GM18868 (cell line): ENCODE results near the gene CRYGN.

Experiments used
- ATAC-seq: cut with Tn5 transposase; IDR thresholded peaks from one replicate; pipeline ENCODE4 v1.9.1; 2021; ENCODE audit warnings: mild to moderate bottlenecking, moderate library complexity; ENCODE audit not compliant: unreplicated experiment

The CRYGN gene, protein sequence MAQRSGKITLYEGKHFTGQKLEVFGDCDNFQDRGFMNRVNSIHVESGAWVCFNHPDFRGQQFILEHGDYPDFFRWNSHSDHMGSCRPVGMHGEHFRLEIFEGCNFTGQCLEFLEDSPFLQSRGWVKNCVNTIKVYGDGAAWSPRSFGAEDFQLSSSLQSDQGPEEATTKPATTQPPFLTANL

GRCh38 chr7:151439855-151440798 is at the start of gene CRYGN:
Gene CRYGN, minus strand, starts transcription at chr7:151440141. Its CDS starts 224 bp downstream, at chr7:151439917.
- ATAC-seq: no peak

- ATAC-seq: no peak
Observed at GRCh38 chr7:151489498-151489897, 49.6 kb upstream of the CRYGN start.

- no peak for ATAC-seq
Observed at GRCh38 chr7:151488096-151488495, 48.2 kb upstream of the CRYGN start.

GRCh38 chr7:151487228-151487627 is 47.3 kb upstream of the CRYGN start:
- ATAC-seq: no peak

GRCh38 chr7:151486074-151486473 is 46.1 kb upstream of the CRYGN start:
- ATAC-seq: no peak

- ATAC-seq: peak; percentile 70
Observed at GRCh38 chr7:151484971-151485707, 45.2 kb upstream of the CRYGN start.

DNA sequence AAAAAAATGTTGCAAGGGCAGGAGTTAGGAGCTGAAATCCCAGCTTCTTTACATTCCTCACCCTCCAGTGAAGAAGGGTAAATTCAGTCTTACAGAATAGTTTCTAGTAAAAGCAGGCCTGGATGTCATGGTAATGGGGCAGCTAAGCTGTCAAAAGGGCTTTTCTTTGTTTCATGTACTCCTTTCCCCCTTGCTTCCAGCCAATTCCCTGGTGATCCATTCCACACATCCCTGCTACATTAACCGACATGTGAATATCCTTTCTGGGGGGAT is 43.7 kb upstream of the CRYGN start:
- no peak for ATAC-seq

DNA sequence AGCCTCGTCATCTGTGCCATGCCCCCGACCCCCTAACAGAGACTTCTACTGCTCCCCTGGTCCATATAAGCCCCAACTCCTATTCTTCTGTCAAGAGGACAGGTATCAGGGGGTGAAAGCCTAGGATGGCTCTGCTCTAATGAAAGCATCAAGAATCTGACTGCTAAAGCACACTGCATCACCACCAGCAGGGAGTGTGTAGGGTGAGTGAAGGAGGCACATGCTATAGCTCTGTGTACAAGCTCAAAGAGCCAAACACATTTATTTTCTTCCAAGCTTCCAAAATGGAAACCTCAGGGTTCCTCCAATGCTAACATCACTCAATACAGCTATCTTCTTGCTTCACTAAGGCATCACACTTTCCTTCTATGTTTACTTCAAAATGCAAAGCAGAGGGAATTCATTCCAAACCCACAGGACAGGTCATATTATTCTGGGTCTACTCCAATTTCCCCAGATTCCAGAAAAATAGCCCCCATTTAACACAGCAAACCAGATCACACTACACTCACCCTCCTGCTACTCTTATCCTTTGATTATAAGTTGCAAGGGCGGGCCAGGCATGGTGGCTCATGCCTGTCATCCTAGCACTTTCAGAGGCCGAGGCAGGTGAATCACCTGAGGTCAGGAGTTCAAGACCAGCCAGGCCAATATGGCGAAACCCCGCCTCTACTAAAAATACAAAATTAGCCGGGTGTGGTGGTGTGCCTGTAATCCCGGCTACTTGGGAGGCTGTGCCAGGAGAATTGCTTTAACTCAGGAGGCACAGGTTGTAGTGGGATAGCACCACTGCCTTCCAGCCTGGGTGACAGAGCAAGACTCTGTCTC is 43.2 kb upstream of the CRYGN start:
- ATAC-seq: no peak

- ATAC-seq: peak; percentile 64
Observed at GRCh38 chr7:151481650-151482505, 41.9 kb upstream of the CRYGN start.

DNA sequence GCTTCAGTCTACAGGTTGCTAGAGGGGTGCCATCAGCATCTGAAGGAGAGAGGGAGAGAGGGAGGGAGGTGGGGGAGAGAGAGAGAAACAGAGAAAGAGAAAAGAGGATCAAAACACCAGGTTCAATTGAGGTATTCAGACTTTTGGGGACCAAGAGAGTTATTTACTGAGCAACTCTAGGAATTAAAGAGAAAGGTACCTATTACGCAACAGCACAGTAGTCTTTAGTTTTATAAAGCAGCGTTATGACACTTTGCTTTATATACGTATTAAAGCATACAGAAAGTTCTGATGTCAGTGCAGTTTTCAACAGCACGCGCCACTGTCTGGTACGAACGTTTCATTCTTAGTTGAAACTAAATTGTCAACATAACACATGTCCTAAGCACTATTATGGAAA is 37.9 kb upstream of the CRYGN start:
- ATAC-seq: no peak

DNA sequence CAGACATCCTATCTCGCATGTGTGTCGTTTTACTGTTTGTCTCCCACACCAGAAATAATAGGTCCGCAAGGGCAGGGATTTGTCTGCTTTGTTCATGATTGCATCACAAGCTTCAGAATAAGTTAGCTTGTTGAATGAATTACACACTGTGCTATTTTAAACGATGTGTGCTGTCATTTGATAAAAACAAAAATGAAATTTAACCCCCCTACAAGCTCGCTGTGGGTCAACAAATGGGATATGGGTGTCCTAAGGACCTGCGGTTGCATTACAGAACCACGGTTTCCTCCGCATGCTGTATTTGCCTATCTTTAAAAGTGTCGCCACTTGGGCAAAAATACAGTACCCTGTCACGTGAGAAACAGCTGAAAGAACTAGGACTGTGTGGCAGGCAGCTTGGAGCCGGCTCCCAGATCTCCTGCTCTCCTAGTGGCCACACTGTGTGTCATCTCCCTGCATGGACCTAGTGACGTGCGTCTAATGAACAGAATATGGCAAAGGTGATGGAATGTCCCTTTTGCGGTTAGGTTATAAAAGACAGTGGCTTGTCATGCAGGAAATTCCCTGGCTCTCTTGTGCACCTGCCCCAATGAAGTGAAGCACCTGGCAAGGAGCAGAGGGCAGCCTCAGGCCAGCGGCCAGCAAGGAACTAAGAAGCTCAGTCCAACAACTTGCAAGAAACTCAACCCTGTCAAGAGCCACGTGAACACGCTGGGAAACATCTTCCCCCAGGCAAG is 32.9 kb upstream of the CRYGN start:
- ATAC-seq: peak; percentile 51

- ATAC-seq: no peak
Observed at GRCh38 chr7:151470711-151471110, 30.8 kb upstream of the CRYGN start.

DNA sequence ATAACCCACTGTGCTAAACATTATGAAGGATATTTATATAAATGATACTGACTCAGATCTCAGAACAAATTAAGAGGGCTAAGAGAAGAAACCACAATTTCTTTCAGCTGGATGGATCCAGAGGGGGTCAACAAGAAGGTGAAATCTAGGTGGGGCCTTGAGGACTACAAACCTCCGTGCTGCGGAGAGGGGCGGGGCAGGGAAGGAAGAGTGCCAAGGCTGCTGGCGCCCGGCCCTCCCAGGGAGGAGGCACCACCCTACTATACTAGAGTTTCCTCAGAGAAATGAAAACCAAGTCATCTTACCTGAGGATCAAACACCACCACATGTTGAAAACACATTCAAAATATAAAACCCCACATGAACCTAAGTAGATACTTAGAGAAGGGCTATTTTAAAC is 29.3 kb upstream of the CRYGN start:
- no peak for ATAC-seq

- no peak for ATAC-seq
Observed at GRCh38 chr7:151468217-151469018, 28.5 kb upstream of the CRYGN start.

DNA sequence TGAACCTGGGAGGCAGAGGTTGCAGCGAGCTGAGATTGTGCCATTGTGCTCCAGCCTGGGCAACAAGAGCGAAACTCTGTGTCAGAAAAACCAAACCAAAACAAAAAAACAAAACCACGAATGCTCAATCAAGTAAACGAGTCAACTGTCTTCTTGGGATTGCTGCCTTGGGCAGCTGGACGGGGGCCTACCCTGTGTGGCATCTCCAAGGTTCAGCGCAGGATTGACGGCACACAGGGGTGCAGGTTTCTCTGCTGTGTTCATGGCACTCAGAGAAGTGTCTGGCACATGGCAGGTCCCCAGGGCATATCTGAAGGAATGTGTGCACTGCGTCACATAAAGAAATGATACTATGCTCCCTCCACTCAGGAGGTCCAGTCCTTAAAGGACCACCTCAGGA is 25.2 kb upstream of the CRYGN start:
- no peak for ATAC-seq

- no peak for ATAC-seq
Observed at GRCh38 chr7:151462306-151462779, 22.4 kb upstream of the CRYGN start.

- ATAC-seq: no peak
Observed at GRCh38 chr7:151461942-151462230, 21.9 kb upstream of the CRYGN start.

DNA sequence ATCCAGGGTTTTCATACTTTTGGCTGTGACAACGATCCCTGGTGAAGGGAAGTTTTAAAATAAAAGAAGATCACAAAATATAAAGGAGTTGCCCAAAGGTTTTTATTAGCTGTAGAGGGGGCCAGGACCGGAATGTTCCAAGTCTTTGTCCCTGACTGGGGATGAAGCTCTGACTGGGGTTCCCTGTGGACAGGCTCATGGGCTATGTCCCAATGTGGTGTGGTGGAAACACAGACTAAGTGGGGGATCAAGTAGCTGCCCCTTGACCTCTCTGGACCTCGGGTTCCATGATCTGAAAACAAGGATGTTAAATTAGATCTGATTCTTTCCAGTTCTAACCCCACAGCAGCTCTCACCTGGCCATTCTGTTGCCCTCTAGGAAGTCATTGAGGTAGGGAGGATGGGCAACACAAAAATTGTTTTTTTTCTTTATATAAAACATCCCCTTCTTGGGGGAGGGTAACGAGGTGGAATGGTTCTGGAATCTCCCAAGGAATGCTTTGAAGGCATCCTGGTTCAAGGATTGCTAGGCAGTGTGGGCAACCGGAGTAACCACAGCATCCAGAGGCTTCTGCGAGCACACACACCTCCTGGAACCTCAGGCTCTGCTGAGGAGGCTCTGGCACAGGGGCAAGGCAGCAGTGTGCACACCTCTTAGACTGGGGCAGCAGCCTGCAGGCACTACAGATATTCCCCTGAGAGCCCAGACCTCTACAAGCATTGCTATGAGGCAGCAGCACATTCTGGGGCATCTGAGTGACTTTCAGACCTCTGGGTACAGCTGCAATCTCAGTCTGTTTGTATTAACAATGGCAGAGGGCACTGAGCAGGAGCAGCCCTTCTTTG is 21.4 kb upstream of the CRYGN start:
- no peak for ATAC-seq
